SH-SY5Y (cell line): ENCODE measurements around the gene MBD3L4.

ENCODE experiments used
- GATA2 ChIP-seq: IDR thresholded peaks from 2 replicates; pipeline ENCODE4 v1.6.1; 2011; ENCODE audit warnings: mild to moderate bottlenecking, low read depth, low read length
- GATA3 ChIP-seq: IDR thresholded peaks from 2 replicates; pipeline ENCODE4 v1.6.1; 2011; ENCODE audit warnings: low read depth, mild to moderate bottlenecking, low read length, moderate library complexity

MBD3L4 gene

DNA sequence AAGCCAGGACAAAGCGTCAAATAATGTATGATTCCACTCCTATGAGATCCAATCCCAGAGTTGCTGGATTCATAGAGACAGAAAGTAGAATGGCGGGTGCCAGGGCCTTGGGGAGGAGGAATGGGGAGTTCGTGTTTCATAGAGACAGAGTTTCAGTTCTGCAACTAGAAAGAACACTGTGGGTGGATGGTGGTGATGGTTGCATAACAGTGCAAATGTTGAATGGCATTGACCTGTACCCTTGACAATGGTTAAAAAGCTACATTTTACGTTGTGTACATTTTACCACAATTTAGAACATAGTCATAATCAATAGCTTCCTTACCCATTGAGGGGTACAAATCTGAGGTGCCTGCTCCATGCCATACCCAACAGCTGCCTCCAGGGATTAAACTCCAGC is 52.1 kb downstream of the MBD3L4 start:
- TF ChIP-seq GATA2 (no peak), GATA3 (no peak)
